Dermis blood vessel endothelial cell (primary cell): ENCODE measurements around the gene SHE. TPM values are rescaled to one million over a fixed set of nuclear protein-coding genes. Genes with fewer than 3 reads are reported as not detected.

Source experiments
- DNase-seq: peaks from one replicate; pipeline ENCODE4 v3.0.0; 2010
- total RNA-seq: library from RNA; depleted of rRNA; stranded (reverse); fragments of >200 nt; gene quantifications from 2 replicates; pipeline ENCODE4 v1.2.3, GENCODE V29; 2014

Gene SHE
- total RNA-seq, 1 donor from 2014 or later = 108 TPM

GRCh38 chr1:154443274-154444013, 58.8 kb downstream of the SHE start:
- DNase-seq = no peak

DNA sequence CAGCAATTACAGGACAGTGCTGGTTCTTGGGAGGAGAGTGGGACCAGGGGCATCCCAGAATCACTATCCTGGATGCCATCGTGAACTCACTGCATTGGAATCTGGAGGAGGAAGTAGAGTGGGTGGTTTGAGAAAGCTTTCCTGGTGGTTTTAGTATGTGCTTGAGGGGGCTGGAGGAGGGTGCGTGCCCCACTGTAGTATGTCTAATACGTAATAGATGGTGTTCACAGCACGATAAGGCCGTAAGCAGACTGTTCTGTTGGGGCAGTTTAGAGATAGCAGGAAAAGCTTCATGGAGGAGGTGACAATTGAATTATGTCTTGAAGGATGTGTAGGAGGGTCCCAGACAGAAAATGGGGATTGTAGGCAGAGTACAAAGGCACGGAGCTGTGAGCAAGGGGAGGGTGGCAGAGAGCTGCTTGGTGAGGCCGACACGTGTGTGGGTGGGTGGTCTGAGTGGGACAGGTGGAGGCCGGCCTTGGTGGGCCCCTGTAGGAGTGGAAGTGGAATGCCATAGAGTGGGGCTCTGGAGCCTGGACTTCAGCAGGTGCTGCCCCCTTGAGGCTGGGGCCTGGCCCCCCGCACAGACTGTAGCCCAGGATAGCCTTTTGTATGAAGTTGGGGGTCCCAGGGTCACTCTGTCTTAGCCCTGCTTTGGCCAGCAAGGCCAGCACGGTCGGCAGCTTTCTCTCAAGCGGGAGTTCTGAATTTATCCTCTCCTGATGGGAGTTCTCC, 60.0 kb downstream of the SHE start:
- peak; percentile 49 for DNase-seq

GRCh38 chr1:154441241-154441888, 60.8 kb downstream of the SHE start:
- peak; percentile 52 for DNase-seq

- DNase-seq = no peak
Observed at GRCh38 chr1:154440036-154440804, 62.0 kb downstream of the SHE start.

GRCh38 chr1:154436433-154436832, 65.8 kb downstream of the SHE start:
- no peak for DNase-seq

DNA sequence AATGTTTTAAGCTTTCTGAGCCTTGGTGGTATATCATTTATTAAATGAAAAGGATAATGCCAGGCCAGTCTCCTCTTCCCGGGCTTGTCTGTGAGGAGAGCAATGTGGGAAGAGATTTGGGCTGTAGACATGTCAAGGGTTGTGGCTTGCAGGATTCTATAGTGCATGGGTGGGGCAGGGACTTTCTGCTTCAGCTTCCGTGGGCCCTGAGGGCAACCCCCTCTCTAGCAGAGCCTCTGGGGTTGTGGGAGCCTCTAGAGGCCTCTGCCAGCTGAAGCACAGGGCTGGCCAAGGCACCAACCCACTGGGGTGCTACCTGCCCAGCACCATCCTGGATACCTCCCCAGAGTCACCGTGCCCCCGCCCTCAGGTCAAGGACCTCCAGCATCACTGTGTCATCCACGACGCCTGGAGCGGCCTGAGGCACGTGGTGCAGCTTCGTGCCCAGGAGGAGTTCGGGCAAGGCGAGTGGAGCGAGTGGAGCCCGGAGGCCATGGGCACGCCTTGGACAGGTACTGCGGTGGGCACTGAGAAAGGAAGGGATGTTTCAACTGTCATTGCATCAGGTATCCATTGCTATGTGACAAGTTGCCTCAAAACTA, 66.5 kb downstream of the SHE start:
- DNase-seq = no peak

DNA sequence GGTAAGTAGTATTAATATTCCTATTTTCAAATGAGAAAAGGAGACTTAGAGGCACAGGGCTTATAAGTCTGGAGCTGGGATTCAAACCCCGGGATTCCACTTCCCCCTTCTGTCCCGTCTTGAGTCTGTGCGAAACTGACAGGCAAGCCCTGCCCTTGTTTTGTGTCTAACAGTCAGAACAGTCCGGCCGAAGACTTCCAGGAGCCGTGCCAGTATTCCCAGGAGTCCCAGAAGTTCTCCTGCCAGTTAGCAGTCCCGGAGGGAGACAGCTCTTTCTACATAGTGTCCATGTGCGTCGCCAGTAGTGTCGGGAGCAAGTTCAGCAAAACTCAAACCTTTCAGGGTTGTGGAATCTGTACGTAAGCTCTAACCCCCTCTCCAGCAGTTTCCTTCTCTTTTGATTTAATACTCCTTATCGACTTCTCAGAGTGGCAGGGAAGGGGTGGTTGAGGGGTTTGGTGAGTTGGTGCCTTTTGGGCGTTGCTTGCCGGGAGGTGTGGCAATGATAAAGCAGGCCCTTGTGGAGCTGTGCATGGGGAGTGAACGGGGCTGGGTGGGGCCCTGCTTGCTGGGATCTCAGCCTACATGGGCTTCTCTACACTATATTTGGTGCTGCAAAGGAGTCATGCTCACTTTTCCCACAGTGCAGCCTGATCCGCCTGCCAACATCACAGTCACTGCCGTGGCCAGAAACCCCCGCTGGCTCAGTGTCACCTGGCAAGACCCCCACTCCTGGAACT, 67.7 kb downstream of the SHE start:
- DNase-seq = no peak

- DNase-seq = no peak
Observed at GRCh38 chr1:154433161-154433764, 68.9 kb downstream of the SHE start.

- peak; percentile 55 for DNase-seq
Observed at GRCh38 chr1:154431586-154432373, 70.4 kb downstream of the SHE start.

GRCh38 chr1:154430903-154431302, 71.3 kb downstream of the SHE start:
- DNase-seq = no peak

DNA sequence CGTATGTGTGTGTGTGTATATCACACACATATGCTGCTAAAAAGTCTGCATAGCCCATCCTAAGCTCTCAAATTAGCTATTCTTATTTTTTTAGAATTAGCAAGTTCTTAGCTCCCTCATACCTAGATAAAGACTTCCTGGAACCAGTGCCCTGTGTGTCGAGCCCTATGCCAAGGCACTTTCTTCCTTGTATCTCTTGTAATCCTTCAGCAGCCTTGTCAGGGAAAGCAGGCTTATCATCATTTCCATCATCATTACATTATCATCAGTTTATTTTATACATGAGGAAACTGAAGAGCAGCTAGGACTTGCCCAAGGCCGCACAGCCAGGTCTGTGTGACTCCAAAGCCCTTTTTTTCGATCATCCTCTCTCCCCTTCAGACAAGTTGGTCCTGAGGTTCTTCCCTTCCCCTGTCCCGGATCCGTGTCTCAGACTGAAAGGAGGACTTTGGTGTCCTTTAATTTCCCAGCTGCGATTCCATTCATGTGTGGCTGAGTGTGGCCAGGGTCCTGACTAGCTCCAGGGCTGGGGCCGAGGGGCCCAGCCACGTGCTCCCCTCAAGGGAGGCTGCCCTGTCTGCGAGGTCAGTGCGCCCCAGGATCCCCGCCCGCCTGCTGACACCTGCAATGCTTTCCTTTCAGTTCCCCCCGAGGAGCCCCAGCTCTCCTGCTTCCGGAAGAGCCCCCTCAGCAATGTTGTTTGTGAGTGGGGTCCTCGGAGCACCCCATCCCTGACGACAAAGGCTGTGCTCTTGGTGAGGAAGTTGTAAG, 72.2 kb downstream of the SHE start:
- DNase-seq = no peak

Other genes with a start within 250 kb of the SHE start
- gene HAX1, start 229.8 kb downstream of the SHE start, total RNA-seq = 69.9 and 99.0 TPM in 2 replicates
- gene AQP10, start 181.3 kb downstream of the SHE start, total RNA-seq = not detected in 2 replicates
- 90.0 and 108 TPM in 2 replicates for gene ATP8B2, start 176.9 kb downstream of the SHE start, total RNA-seq
- 23.3 and 25.2 TPM in 2 replicates for gene IL6R, start 97.1 kb downstream of the SHE start, total RNA-seq
- 5.3 and 6.0 TPM in 2 replicates for gene TDRD10, start 193 bp downstream of the SHE start, total RNA-seq
- gene UBE2Q1, start 56.2 kb upstream of the SHE start, total RNA-seq = 41.7 and 58.8 TPM in 2 replicates
- gene CHRNB2, start 65.4 kb upstream of the SHE start, total RNA-seq = under 0.01 TPM in 1 of 2 replicates, not detected in the other
- gene ADAR, start 105.8 kb upstream of the SHE start, total RNA-seq = 85.4 and 108 TPM in 2 replicates